ELF-1 (cell line): ENCODE measurements around the gene METTL5.
A peak's percentile ranks its signal among the peaks of the same experiment; 100 is the strongest.
"Not testable (repeated sequence)": the region's sequence is repeated elsewhere in the genome, so short reads cannot be mapped to it uniquely, and the experiment has no call there.

Experiments
- DNase-seq: peaks from one replicate; pipeline ENCODE4 v3.0.0-alpha.2; 2016; ENCODE audit warnings: low read depth, low spot score

METTL5 gene

GRCh38 chr2:169828141-169828811 is 3.6 kb upstream of the METTL5 start:
- peak; percentile 67 for DNase-seq

- DNase-seq, result peak; percentile 93
Observed at GRCh38 chr2:169827272-169828140, 2.8 kb upstream of the METTL5 start, which contains the start of gene UBR3. UBR3 (plus strand) TSS chr2:169827454; CDS start chr2:169827508, 54 bp downstream.

GRCh38 chr2:169823996-169824372 is 721 bp downstream of the METTL5 start:
- no peak for DNase-seq

GRCh38 chr2:169822785-169823392 is 1.8 kb downstream of the METTL5 start:
- no peak for DNase-seq

- DNase-seq, result no peak
Observed at GRCh38 chr2:169822036-169822435, 2.7 kb downstream of the METTL5 start.

- not testable (repeated sequence) for DNase-seq
Observed at GRCh38 chr2:169820101-169820500, 4.6 kb downstream of the METTL5 start.

GRCh38 chr2:169819106-169819505 is 5.6 kb downstream of the METTL5 start:
- no peak for DNase-seq

GRCh38 chr2:169818241-169818640 is 6.5 kb downstream of the METTL5 start:
- no peak for DNase-seq

GRCh38 chr2:169817369-169817768 is 7.3 kb downstream of the METTL5 start:
- not testable (repeated sequence) for DNase-seq

GRCh38 chr2:169816961-169817360 is 7.7 kb downstream of the METTL5 start:
- not testable (repeated sequence) for DNase-seq

- DNase-seq, result no peak
Observed at GRCh38 chr2:169815849-169816248, 8.9 kb downstream of the METTL5 start.

- no peak for DNase-seq
Observed at GRCh38 chr2:169808221-169808620, 16.5 kb downstream of the METTL5 start.

- no peak for DNase-seq
Observed at GRCh38 chr2:169806586-169806985, 18.1 kb downstream of the METTL5 start.

- DNase-seq, result peak; percentile 25
Observed at GRCh38 chr2:169803480-169803879, 21.2 kb downstream of the METTL5 start.

- DNase-seq, result peak; percentile 95
Observed at GRCh38 chr2:169798718-169799592, 25.8 kb downstream of the METTL5 start, which contains the start of gene SSB. SSB (plus strand) TSS chr2:169798871; CDS start chr2:169800961, 2,090 bp downstream.

GRCh38 chr2:169798397-169798717 is 26.3 kb downstream of the METTL5 start:
- no peak for DNase-seq

- no peak for DNase-seq
Observed at GRCh38 chr2:169797601-169798000, 27.1 kb downstream of the METTL5 start.

- DNase-seq, result no peak
Observed at GRCh38 chr2:169796441-169796840, 28.3 kb downstream of the METTL5 start.

- DNase-seq, result no peak
Observed at GRCh38 chr2:169795181-169795580, 29.5 kb downstream of the METTL5 start.

GRCh38 chr2:169790581-169790980 is 34.1 kb downstream of the METTL5 start:
- DNase-seq, result no peak

GRCh38 chr2:169782513-169782912 is 42.2 kb downstream of the METTL5 start:
- no peak for DNase-seq
